OCI-LY7 (cell line): ENCODE results near the gene GNAS-AS1. TPM values are rescaled to one million over a fixed set of nuclear protein-coding genes. Genes with fewer than 3 reads are reported as not detected.

Experiments used
- BruUV-seq: library from RNA; stranded (reverse); fragments of 400-500 nt; replicated peaks from 2 replicates; lab custom pipeline; 2021; lab: Mats Ljungman, UMichigan
- CTCF ChIA-PET: fragments of 300-600 bp; sonication (Branson Sonifier 250); formaldehyde crosslinking; loops from one replicate; lab custom pipeline; 2022; ENCODE audit warnings: antibody characterized with exemption; ENCODE audit not compliant: unreplicated experiment; lab: Charles Lee
- POLR2A ChIA-PET: fragments of 300-600 bp; sonication (Branson Sonifier 250); formaldehyde crosslinking; loops from one replicate; lab custom pipeline; 2022; ENCODE audit warnings: antibody characterized with exemption; lab: Charles Lee
- DNase-seq: peaks from one replicate; pipeline ENCODE4 v3.0.0-alpha.2; 2015; ENCODE audit warnings: low spot score
- H2AFZ ChIP-seq: fragments of 200-600 bp; sonication (generic), shearing (Covaris generic); 2 replicates; pipeline ENCODE4 v1.6.1; 2014; ENCODE audit warnings: mild to moderate bottlenecking, antibody characterized with exemption, low read length, moderate library complexity
- H3K27ac ChIP-seq: fragments of 200-600 bp; sonication (generic); 2 replicates; pipeline ENCODE4 v1.5.1; 2014; ENCODE audit warnings: mixed run types, low read depth, mild to moderate bottlenecking, moderate library complexity, low read length, inconsistent platforms; ENCODE audit not compliant: poor library complexity, severe bottlenecking
- H3K36me3 ChIP-seq: fragments of 200-600 bp; sonication (generic); 2 replicates; pipeline ENCODE4 v1.6.1; 2014; ENCODE audit warnings: mild to moderate bottlenecking, antibody characterized with exemption, low read length, moderate library complexity, mixed read lengths; ENCODE audit not compliant: insufficient read depth
- H3K4me1 ChIP-seq: fragments of 200-600 bp; sonication (generic); 2 replicates; pipeline ENCODE4 v1.5.1; 2014; ENCODE audit warnings: mild to moderate bottlenecking, low read length; ENCODE audit not compliant: insufficient read depth, poor library complexity, severe bottlenecking
- H3K4me2 ChIP-seq: fragments of 200-600 bp; sonication (generic); 2 replicates; pipeline ENCODE4 v1.6.1; 2014; ENCODE audit warnings: mild to moderate bottlenecking, low read length
- H3K4me3 ChIP-seq: fragments of 200-600 bp; sonication (generic); 2 replicates; pipeline ENCODE4 v1.5.1; 2014; ENCODE audit warnings: mild to moderate bottlenecking, low read depth, low read length; ENCODE audit not compliant: poor library complexity, severe bottlenecking
- H3K79me2 ChIP-seq: fragments of 200-600 bp; sonication (generic); 2 replicates; pipeline ENCODE4 v1.6.1; 2016; ENCODE audit warnings: low read depth, mild to moderate bottlenecking, low read length, moderate library complexity, mixed read lengths; ENCODE audit not compliant: insufficient read depth
- H3K9me2 ChIP-seq: fragments of 200-600 bp; sonication (generic); 2 replicates; pipeline ENCODE4 v1.6.1; 2016; ENCODE audit warnings: mild to moderate bottlenecking, low read length, mixed read lengths; ENCODE audit not compliant: insufficient read depth
- H3K9me3 ChIP-seq: fragments of 200-600 bp; sonication (generic); 2 replicates; pipeline ENCODE4 v1.6.1; 2014; ENCODE audit warnings: mild to moderate bottlenecking, mixed run types, low read length, mixed read lengths
- H4K20me1 ChIP-seq: fragments of 200-600 bp; sonication (generic); 2 replicates; pipeline ENCODE4 v1.6.1; 2014; ENCODE audit warnings: mild to moderate bottlenecking, antibody characterized with exemption, low read length, moderate library complexity, mixed read lengths; ENCODE audit not compliant: insufficient read depth
- EZH2phosphoT487 ChIP-seq: fragments of 200-600 bp; sonication (generic); IDR thresholded peaks from 2 replicates; pipeline ENCODE4 v1.6.1; 2018; ENCODE audit warnings: low read depth, borderline replicate concordance, mild to moderate bottlenecking, mixed run types, antibody characterized with exemption, low read length, moderate library complexity, mixed read lengths
- intact Hi-C: fragments of 100-400 bp; cut with micrococcal nuclease; formaldehyde crosslinking; loops from one replicate; pipeline ENCODE4 v1.10.0; 2022; ENCODE audit not compliant: unreplicated experiment
- total RNA-seq, 2 experiments: library from RNA; depleted of rRNA in 1 of 2; stranded (reverse); fragments of >200 nt in 1 of 2; shearing (Covaris generic) in 1 of 2; gene quantifications; 2 replicates each; pipeline ENCODE4 v1.2.3, GENCODE V29; 2014 to 2022
- TF ChIP-seq, protein P1 (sequence below): fragments of 200-600 bp; sonication (generic); conservative IDR thresholded peaks from 2 replicates; pipeline ENCODE4 v1.5.1; 2014; ENCODE audit warnings: mild to moderate bottlenecking, antibody characterized with exemption, low read length, moderate library complexity, mixed read lengths

Gene GNAS-AS1
- total RNA-seq, 2 experiments from 2014 or later, result 6.5 to 11.6 TPM

- DNase-seq, result no peak
- Histone ChIP-seq H3K9me2 (no peaks in the 10 kb centered on the region), H4K20me1 (no peaks in the 10 kb centered on the region), H2AFZ (no peak overlapping the region), H3K36me3 (no peaks in the 10 kb centered on the region), H3K4me1 (no peaks in the 10 kb centered on the region), H3K27ac (no peak overlapping the region), H3K79me2 (no peaks in the 10 kb centered on the region), H3K4me2 (no peak overlapping the region), H3K9me3 (no peaks in the 10 kb centered on the region), H3K4me3 (no peak overlapping the region)
- intact Hi-C loops, result no loop called here
- CTCF ChIA-PET, result interaction anchor here (0.7 kb wide), 1 partner anchor 34 kb away, joined by 8 read pairs; no protein-coding TSS in a partner anchor
- no TSS peak for BruUV-seq
- no peak for TF ChIP-seq EZH2phosphoT487
- POLR2A ChIA-PET, result interaction anchor here (0.7 to 0.8 kb wide), 2 partner anchors 310 to 1158 kb away, joined by 3 to 8 read pairs; no protein-coding TSS in a partner anchor
These were observed 66.2 kb downstream of the GNAS-AS1 start for GRCh38 chr20:58784321-58785074.

GRCh38 chr20:58783511-58784011 lies 67.1 kb downstream of the GNAS-AS1 start:
- Histone ChIP-seq H2AFZ (no peak overlapping the region), H3K27ac (no peak overlapping the region), H4K20me1 (no peaks in the 10 kb centered on the region), H3K36me3 (no peaks in the 10 kb centered on the region), H3K4me1 (no peaks in the 10 kb centered on the region), H3K9me3 (no peaks in the 10 kb centered on the region), H3K4me3 (no peak overlapping the region), H3K9me2 (no peaks in the 10 kb centered on the region), H3K4me2 (no peak overlapping the region), H3K79me2 (no peaks in the 10 kb centered on the region)
- CTCF ChIA-PET, result no interaction called here
- POLR2A ChIA-PET, result interaction anchor here (1.0 kb wide), 1 partner anchor 31 kb away, joined by 4 read pairs; no protein-coding TSS in a partner anchor
- intact Hi-C loops, result no loop called here
- no peak for DNase-seq
- no peak for TF ChIP-seq EZH2phosphoT487
- TF ChIP-seq, protein P1, sequence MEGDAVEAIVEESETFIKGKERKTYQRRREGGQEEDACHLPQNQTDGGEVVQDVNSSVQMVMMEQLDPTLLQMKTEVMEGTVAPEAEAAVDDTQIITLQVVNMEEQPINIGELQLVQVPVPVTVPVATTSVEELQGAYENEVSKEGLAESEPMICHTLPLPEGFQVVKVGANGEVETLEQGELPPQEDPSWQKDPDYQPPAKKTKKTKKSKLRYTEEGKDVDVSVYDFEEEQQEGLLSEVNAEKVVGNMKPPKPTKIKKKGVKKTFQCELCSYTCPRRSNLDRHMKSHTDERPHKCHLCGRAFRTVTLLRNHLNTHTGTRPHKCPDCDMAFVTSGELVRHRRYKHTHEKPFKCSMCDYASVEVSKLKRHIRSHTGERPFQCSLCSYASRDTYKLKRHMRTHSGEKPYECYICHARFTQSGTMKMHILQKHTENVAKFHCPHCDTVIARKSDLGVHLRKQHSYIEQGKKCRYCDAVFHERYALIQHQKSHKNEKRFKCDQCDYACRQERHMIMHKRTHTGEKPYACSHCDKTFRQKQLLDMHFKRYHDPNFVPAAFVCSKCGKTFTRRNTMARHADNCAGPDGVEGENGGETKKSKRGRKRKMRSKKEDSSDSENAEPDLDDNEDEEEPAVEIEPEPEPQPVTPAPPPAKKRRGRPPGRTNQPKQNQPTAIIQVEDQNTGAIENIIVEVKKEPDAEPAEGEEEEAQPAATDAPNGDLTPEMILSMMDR, result no peak
- no TSS peak for BruUV-seq

DNA sequence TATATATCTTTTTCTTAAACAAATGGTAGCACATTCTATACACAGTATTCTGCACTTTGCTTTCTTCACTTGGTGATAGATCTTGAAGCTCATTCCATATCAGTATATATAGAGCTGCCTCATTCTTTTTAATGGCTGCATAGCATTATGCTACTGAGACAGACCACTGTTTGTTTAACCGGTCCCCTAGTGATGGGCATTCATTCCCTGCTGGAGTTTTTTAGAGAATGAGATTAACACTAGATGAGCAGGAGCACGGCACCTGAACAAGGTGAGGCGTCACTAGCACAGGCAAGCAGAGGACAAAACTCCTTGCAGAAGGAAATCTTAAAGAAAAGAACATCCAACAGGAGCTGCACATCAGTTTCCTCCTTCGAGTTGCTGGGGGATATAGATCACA lies 69.6 kb downstream of the GNAS-AS1 start:
- no peak for DNase-seq
- no peaks in the 10 kb centered on the region for H3K4me1 ChIP-seq
- H3K36me3 ChIP-seq, result no peaks in the 10 kb centered on the region
- intact Hi-C loops, result no loop called here
- H3K9me2 ChIP-seq, result no peaks in the 10 kb centered on the region
- H3K4me3 ChIP-seq, result no peak overlapping the region
- H3K79me2 ChIP-seq, result no peaks in the 10 kb centered on the region
- no peak overlapping the region for H3K4me2 ChIP-seq
- no TSS peak for BruUV-seq
- no peak overlapping the region for H2AFZ ChIP-seq
- POLR2A ChIA-PET, result no interaction called here
- no peak for TF ChIP-seq EZH2phosphoT487
- TF ChIP-seq, protein P1, result no peak
- no peak overlapping the region for H3K27ac ChIP-seq
- no peaks in the 10 kb centered on the region for H3K9me3 ChIP-seq
- no peaks in the 10 kb centered on the region for H4K20me1 ChIP-seq
- CTCF ChIA-PET, result no interaction called here
